ENCODE results near the gene GPC3. TPM values are rescaled to one million over a fixed set of nuclear protein-coding genes. Genes with fewer than 3 reads are reported as not detected.

The GPC3 gene
- total RNA-seq, 6 experiments from 2014 or later: 0.31 to 6.8 (median 1.8) TPM

- TF ChIP-seq POLR2A (IDR thresholded peaks at IDR 0.05) (no peak), CTCF (IDR thresholded peaks at IDR 0.05) (no peak)
- no peak overlapping the region for H3K4me3 ChIP-seq
- H3K36me3 ChIP-seq: no peaks in the 10 kb centered on the region
- no peaks in the 10 kb centered on the region for H3K4me1 ChIP-seq
- no peak for ATAC-seq
- intact Hi-C loops (cut with DNase I): no loop called here
- no peak for DNase-seq
- no peaks in the 10 kb centered on the region for H3K27me3 ChIP-seq
- H3K9me3 ChIP-seq: no peaks in the 10 kb centered on the region
- no peak overlapping the region for H3K27ac ChIP-seq
Measured at GRCh38 chrX:133660281-133660680, 325.1 kb downstream of the GPC3 start.

GRCh38 chrX:133658293-133658911 lies 327.0 kb downstream of the GPC3 start:
- H3K4me3 ChIP-seq: no peak overlapping the region
- DNase-seq: no peak
- no peaks in the 10 kb centered on the region for H3K9me3 ChIP-seq
- intact Hi-C loops (cut with DNase I): no loop called here
- H3K27me3 ChIP-seq: no peaks in the 10 kb centered on the region
- H3K36me3 ChIP-seq: no peaks in the 10 kb centered on the region
- TF ChIP-seq CTCF (IDR thresholded peaks at IDR 0.05): no peak
- no peak for TF ChIP-seq POLR2A (IDR thresholded peaks at IDR 0.05)
- 51% methylated on average over 3 of the region's 3 CpGs for WGBS (ENCODE audit: insufficient coverage, low coverage, low lambda C conversion rate, missing lambda C conversion rate)
- no peak overlapping the region for H3K27ac ChIP-seq
- ATAC-seq: no peak
- no peaks in the 10 kb centered on the region for H3K4me1 ChIP-seq

GRCh38 chrX:133655275-133656265 lies 329.8 kb downstream of the GPC3 start:
- Histone ChIP-seq H3K27me3 (no peaks in the 10 kb centered on the region), H3K9me3 (no peaks in the 10 kb centered on the region), H3K4me3 (no peak overlapping the region), H3K27ac (no peak overlapping the region), H3K36me3 (no peaks in the 10 kb centered on the region), H3K4me1 (no peaks in the 10 kb centered on the region)
- WGBS (ENCODE audit: insufficient coverage, low coverage, low lambda C conversion rate, missing lambda C conversion rate): 17% methylated on average over 2 of the region's 2 CpGs
- ATAC-seq: no peak
- no peak for DNase-seq
- TF ChIP-seq CTCF (IDR thresholded peaks at IDR 0.05) (no peak), POLR2A (IDR thresholded peaks at IDR 0.05) (no peak)
- intact Hi-C loops (cut with DNase I): no loop called here

GRCh38 chrX:133654811-133655210 lies 330.6 kb downstream of the GPC3 start:
- no peaks in the 10 kb centered on the region for H3K36me3 ChIP-seq
- ATAC-seq: no peak
- intact Hi-C loops (cut with DNase I): no loop called here
- H3K4me3 ChIP-seq: no peak overlapping the region
- no peaks in the 10 kb centered on the region for H3K27me3 ChIP-seq
- no peak for DNase-seq
- H3K4me1 ChIP-seq: no peaks in the 10 kb centered on the region
- no peak overlapping the region for H3K27ac ChIP-seq
- no peaks in the 10 kb centered on the region for H3K9me3 ChIP-seq
- TF ChIP-seq CTCF (IDR thresholded peaks at IDR 0.05): no peak
- no peak for TF ChIP-seq POLR2A (IDR thresholded peaks at IDR 0.05)

Measured in right lobe of liver (tissue), 6 donors.